K562 (cell line): ENCODE results near the gene ITGA3. TPM values are rescaled to one million over a fixed set of nuclear protein-coding genes. Genes with fewer than 3 reads are reported as not detected.

Source experiments
- ATAC-seq: fragments of 200-7000 bp; cut with Tn5 transposase; 3 replicates; pipeline ENCODE4 v1.9.1; 2020; ENCODE audit warnings: moderate library complexity
- BruUV-seq: library from RNA; stranded (reverse); fragments of 400-500 nt; replicated peaks from 2 replicates; lab custom pipeline; 2021; lab: Mats Ljungman, UMichigan
- CTCF ChIA-PET: fragments of 300-600 bp; formaldehyde crosslinking; extraction: SDS; loops from one replicate; lab custom pipeline; 2021; ENCODE audit warnings: low intra/inter-chr PET ratio; lab: Yijun Ruan, JAX
- POLR2A ChIA-PET: fragments of 300-600, 350-650 bp; sonication (Branson Sonifier 250); formaldehyde crosslinking; extraction: SDS; loops from one replicate; lab custom pipeline; 2021; ENCODE audit warnings: antibody characterized with exemption, inconsistent platforms; lab: Yijun Ruan, JAX
- DNase-seq, 4 experiments: peaks; one replicate each; pipeline versions ENCODE4 v3.0.0 to v3.0.0-alpha.2; 2011 to 2018; ENCODE audit warnings: low spot score in 3 of 4, mixed read lengths in 3 of 4; ENCODE audit errors: extremely low read depth in 1 of 4
- FAIRE-seq: peaks from 2 replicates; lab custom pipeline; 2011; peaks lifted over from hg19 to GRCh38; lab: Jason Lieb, UNC
- H2AFZ ChIP-seq: 2 replicates; pipeline ENCODE4 v1.6.0; 2011; ENCODE audit warnings: low read depth, low read length, control low read depth, inconsistent platforms
- H3K27ac ChIP-seq: fragments of 200-600 bp; 3 replicates; pipeline ENCODE4 v1.8.0; 2011; ENCODE audit warnings: low read depth, mild to moderate bottlenecking, control low read depth, inconsistent platforms, low read length, moderate library complexity, mixed read lengths; ENCODE audit errors: extremely low read depth
- H3K27me3 ChIP-seq, 2 experiments: fragments of 300-600 bp in 1 of 2; 2 replicates in 1 of 2; 3 replicates in 1 of 2; pipeline versions ENCODE4 v1.6.0 to v1.8.0; 2011; ENCODE audit warnings: inconsistent platforms in 2 of 2, low read length in 2 of 2, mild to moderate bottlenecking in 1 of 2, mixed read lengths in 1 of 2, moderate library complexity in 1 of 2; ENCODE audit not compliant: control insufficient read depth in 2 of 2, insufficient read depth in 2 of 2
- H3K36me3 ChIP-seq: fragments of 300-600 bp; 3 replicates; pipeline ENCODE4 v1.8.0; 2011; ENCODE audit warnings: mild to moderate bottlenecking, low read length, inconsistent platforms; ENCODE audit not compliant: control insufficient read depth, insufficient read depth
- H3K4me1 ChIP-seq, 2 experiments: fragments of 200-600 bp in 1 of 2; replicated peaks in 1 of 2; 2 replicates in 1 of 2; 3 replicates in 1 of 2; pipeline versions ENCODE4 v1.5.1 to v1.8.0; 2011; ENCODE audit warnings: inconsistent platforms in 2 of 2, low read length in 2 of 2, mild to moderate bottlenecking in 1 of 2, mixed read lengths in 1 of 2, moderate library complexity in 1 of 2; ENCODE audit not compliant: control insufficient read depth in 2 of 2, insufficient read depth in 2 of 2
- H3K4me2 ChIP-seq: 2 replicates; pipeline ENCODE4 v1.6.1; 2011; ENCODE audit warnings: low read length, control low read depth, inconsistent platforms, mixed read lengths; ENCODE audit not compliant: insufficient read depth
- H3K4me3 ChIP-seq: fragments of 200-600 bp; sonication (generic), shearing (Covaris generic); 2 replicates; pipeline ENCODE4 v1.5.1; 2016; ENCODE audit warnings: control low read depth, inconsistent platforms
- H3K79me2 ChIP-seq: fragments of 200-600 bp; 3 replicates; pipeline ENCODE4 v1.8.0; 2011; ENCODE audit warnings: low read length, inconsistent platforms; ENCODE audit not compliant: control insufficient read depth, insufficient read depth
- H3K9ac ChIP-seq, 2 experiments: 2 replicates each; pipeline versions ENCODE4 v1.6.0 to v1.6.1; 2011; ENCODE audit warnings: low read depth in 2 of 2, low read length in 2 of 2, control low read depth in 1 of 2, inconsistent platforms in 1 of 2, mild to moderate bottlenecking in 1 of 2, mixed read lengths in 1 of 2; ENCODE audit not compliant: insufficient read depth in 1 of 2
- H3K9me1 ChIP-seq: one replicate; pipeline ENCODE4 v1.6.0; 2011; ENCODE audit warnings: inconsistent platforms, mild to moderate bottlenecking, low read length, moderate library complexity; ENCODE audit not compliant: control insufficient read depth, insufficient read depth
- H3K9me3 ChIP-seq: replicated peaks from 2 replicates; pipeline ENCODE4 v1.5.1; 2011; ENCODE audit warnings: low read depth, low read length, inconsistent platforms; ENCODE audit not compliant: control insufficient read depth, insufficient read depth
- H4K20me1 ChIP-seq: replicated peaks from 2 replicates; pipeline ENCODE4 v1.6.1; 2011; ENCODE audit warnings: low read length, inconsistent platforms, mixed read lengths; ENCODE audit not compliant: control insufficient read depth, insufficient read depth
- KLF6 ChIP-seq: fragments of 250-450 bp; sonication (Bioruptor Pico); IDR thresholded peaks from 2 replicates; pipeline ENCODE4 v1.4.0; 2020; ENCODE audit warnings: mild to moderate bottlenecking, moderate library complexity, borderline replicate concordance
- MAZ ChIP-seq, 2 experiments: fragments of 450-650 bp in 1 of 2; sonication (generic) in 1 of 2; formaldehyde crosslinking; IDR thresholded peaks in 1 of 2; conservative IDR thresholded peaks in 1 of 2; 2 replicates each; pipeline versions ENCODE4 v1.4.0 to v1.5.0; 2020; ENCODE audit warnings: mild to moderate bottlenecking in 1 of 2, missing genetic modification reagents in 1 of 2
- SPI1 ChIP-seq: IDR thresholded peaks from 2 replicates; pipeline ENCODE4 v1.6.1; 2011; ENCODE audit warnings: low read depth, low read length, control low read depth, borderline replicate concordance
- TEAD2 ChIP-seq: fragments of 450-650 bp; IDR thresholded peaks from 2 replicates; pipeline ENCODE4 v1.6.1; 2016; ENCODE audit warnings: missing genetic modification characterization, control low read depth, missing compliant biosample characterization
- ZBTB33 ChIP-seq: sonication (generic); formaldehyde crosslinking; IDR thresholded peaks from 2 replicates; pipeline ENCODE4 v1.8.1; 2023; ENCODE audit warnings: mild to moderate bottlenecking, missing genetic modification reagents
- WGBS: fragments of 100-300 bp; shearing (Covaris generic); methylation state at CpG from one replicate; pipeline ENCODE4 v1.1.6; 2016; ENCODE audit warnings: low coverage, mixed read lengths; ENCODE audit not compliant: insufficient coverage; ENCODE audit errors: missing lambda C conversion rate; 5-methylcytosine and 5-hydroxymethylcytosine counted together
- in situ Hi-C: fragments of 300-500 bp; cut with MboI; formaldehyde crosslinking; loops from 4 replicates; pipeline ENCODE4 v1.15.0; 2018; ENCODE audit warnings: inconsistent platforms, mixed read lengths
- intact Hi-C: fragments of 100-400 bp; cut with micrococcal nuclease; formaldehyde crosslinking; loops from 2 replicates; pipeline ENCODE4 v1.14.2; 2022
- polyA plus RNA-seq, 8 experiments: library from polyadenylated mRNA; depleted of rRNA in 4 of 8; stranded (reverse) in 5 of 8; unstranded in 3 of 8; fragments of >200 nt; fragmentation: Nextera tagmentation in 2 of 8; fragmentation: Illumina TruSeq in 1 of 8; extraction: Ambion mirVana in 2 of 8; extraction: Trizol in 1 of 8; gene quantifications; 2 replicates each; pipeline versions ENCODE4 v1.2.1 to v1.2.3, GENCODE V29; 2011 to 2014; ENCODE audit warnings: inconsistent platforms in 1 of 8, missing spikeins in 1 of 8
- total RNA-seq, 7 experiments: library from RNA; depleted of rRNA in 6 of 7; stranded (reverse); fragments of >200 nt in 6 of 7; fragmentation: Illumina TruSeq in 2 of 7; extraction: Trizol in 2 of 7; gene quantifications; 2 replicates each; pipeline versions ENCODE4 v1.2.1 to v1.2.3, GENCODE V29; 2011 to 2021; ENCODE audit warnings: low replicate concordance in 1 of 7

Gene ITGA3
- total and polyA plus RNA-seq, 9 of the 15 experiments (the other 6 are each of a cell fraction or from before 2014, with no cell fraction given) = 0.03 to 0.75 (median 0.14) TPM; not detected in 2

- no peak for TF ChIP-seq ZBTB33 (CRISPR knock-in tag)
- TF ChIP-seq TEAD2 (tag) = no peak
- no peak for TF ChIP-seq KLF6 (CRISPR knock-in tag)
Observed at GRCh38 chr17:50014471-50015088, 41.3 kb upstream of the ITGA3 start (continued).

GRCh38 chr17:50015146-50015545, 40.8 kb upstream of the ITGA3 start:
- intact Hi-C loops = no loop called here
- H3K79me2 ChIP-seq = no peaks in the 10 kb centered on the region
- WGBS = 0% methylated on average over 2 of the region's 2 CpGs
- H3K9me3 ChIP-seq = no peaks in the 10 kb centered on the region
- no peaks in the 10 kb centered on the region for H3K9me1 ChIP-seq
- no peaks in the 10 kb centered on the region for H3K4me1 ChIP-seq
- H3K27me3 ChIP-seq = no peaks in the 10 kb centered on the region; a peak in 2 of 5 replicates
- ATAC-seq = no peak
- no peak overlapping the region for H2AFZ ChIP-seq
- no peak overlapping the region for H3K27ac ChIP-seq
- in situ Hi-C loops = no loop called here
- no peaks in the 10 kb centered on the region for H4K20me1 ChIP-seq
- TF ChIP-seq MAZ (CRISPR knock-in tag; conservative IDR thresholded peaks at IDR 0.05 in 1 of 2, IDR thresholded peaks at IDR 0.05 in 1 of 2) (no peak), SPI1 (peak; percentile 79; the same call in 1 of the 2 replicates)
- DNase-seq = no peak
- FAIRE-seq = no peak
- POLR2A ChIA-PET = interaction anchor here (0.5 kb wide), 1 partner anchor 13 kb away, joined by 5 read pairs; no protein-coding TSS in a partner anchor
- H3K4me3 ChIP-seq = no peak overlapping the region
- H3K36me3 ChIP-seq = no peaks in the 10 kb centered on the region
- H3K4me2 ChIP-seq = no peak overlapping the region
- no peak overlapping the region for H3K9ac ChIP-seq
- BruUV-seq = no TSS peak
- CTCF ChIA-PET = no interaction called here
